ENCODE data around the gene TSPAN9.

DNA sequence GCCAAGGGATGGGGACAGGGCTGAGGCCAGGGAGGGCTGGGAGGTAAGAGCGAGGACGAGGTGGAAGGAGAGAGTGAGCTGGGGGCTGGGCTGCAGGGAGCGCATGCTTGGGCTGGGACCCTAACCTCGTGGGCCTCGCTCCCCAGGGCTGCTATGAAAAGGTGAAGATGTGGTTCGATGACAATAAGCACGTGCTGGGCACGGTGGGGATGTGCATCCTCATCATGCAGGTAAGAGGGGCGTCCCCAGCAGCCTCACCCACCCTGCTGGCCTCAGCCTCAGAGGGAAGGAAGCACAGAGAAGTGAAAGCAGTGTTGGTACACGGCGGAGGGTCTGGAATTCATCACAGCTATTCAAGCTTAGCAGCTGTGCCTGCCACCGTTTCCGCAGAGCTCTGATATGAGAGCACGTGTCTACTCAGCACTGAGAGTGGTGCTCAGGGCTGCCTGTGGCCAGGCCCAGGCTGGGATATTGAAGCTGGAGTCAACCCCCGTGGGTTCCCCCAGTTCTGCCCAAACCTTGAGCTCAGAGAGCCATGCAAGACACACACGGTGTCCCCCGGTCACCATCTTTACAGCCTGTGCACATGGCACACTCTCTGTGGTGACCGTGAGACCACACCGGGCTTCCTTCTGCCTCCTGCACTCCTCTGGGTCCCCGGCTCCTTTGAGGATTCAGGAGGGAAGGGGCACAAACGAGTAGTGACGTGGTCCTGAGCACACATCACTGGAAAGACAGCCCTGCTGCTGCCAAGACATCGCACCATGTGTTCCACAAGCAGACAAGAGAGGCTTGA lies 204.6 kb downstream of the TSPAN9 start:
- no peak for TF ChIP-seq JUNB (IDR thresholded peaks at IDR 0.05)
- no peak for TF ChIP-seq MAFK (IDR thresholded peaks at IDR 0.05; ENCODE audit: partially characterized antibody)
- no peak for TF ChIP-seq E2F6 (IDR thresholded peaks at IDR 0.05; ENCODE audit: borderline replicate concordance, low read depth)
- no peak for TF ChIP-seq MAX (IDR thresholded peaks at IDR 0.05)
- no peak for TF ChIP-seq PBX3 (IDR thresholded peaks at IDR 0.05)
- TF ChIP-seq PHF8 (IDR thresholded peaks at IDR 0.05; ENCODE audit: borderline replicate concordance, low read depth) = no peak
